ENCODE results near the gene ITGA7.
"Not testable (repeated sequence)": the region's sequence is repeated elsewhere in the genome, so short reads cannot be mapped to it uniquely, and the experiment has no call there.

The ITGA7 gene

GRCh38 chr12:55679691-55680090 is 28.0 kb downstream of the ITGA7 start:
- DNase-seq = no peak

- no peak for DNase-seq
Measured at GRCh38 chr12:55676707-55677106, 31.0 kb downstream of the ITGA7 start.

GRCh38 chr12:55675666-55676065 is 32.0 kb downstream of the ITGA7 start:
- no peak for DNase-seq

- DNase-seq = no peak
Measured at GRCh38 chr12:55673638-55674037, 34.1 kb downstream of the ITGA7 start.

GRCh38 chr12:55671746-55672145 is 36.0 kb downstream of the ITGA7 start:
- no peak for DNase-seq

GRCh38 chr12:55670276-55670675 is 37.4 kb downstream of the ITGA7 start:
- no peak for DNase-seq

- no peak for DNase-seq
Measured at GRCh38 chr12:55666508-55666907, 41.2 kb downstream of the ITGA7 start.

- no peak for DNase-seq
Measured at GRCh38 chr12:55664826-55665225, 42.9 kb downstream of the ITGA7 start.

GRCh38 chr12:55663391-55663790 is 44.3 kb downstream of the ITGA7 start:
- DNase-seq = no peak

GRCh38 chr12:55659486-55660385 is 48.0 kb downstream of the ITGA7 start:
- peak; percentile 22 for DNase-seq

GRCh38 chr12:55658635-55659391 is 48.9 kb downstream of the ITGA7 start:
- DNase-seq = no peak

GRCh38 chr12:55658212-55658611 is 49.5 kb downstream of the ITGA7 start:
- no peak for DNase-seq

GRCh38 chr12:55657212-55657611 is 50.5 kb downstream of the ITGA7 start:
- no peak for DNase-seq

GRCh38 chr12:55654511-55655214 is 53.0 kb downstream of the ITGA7 start:
- no peak for DNase-seq

GRCh38 chr12:55653031-55653430 is 54.7 kb downstream of the ITGA7 start:
- no peak for DNase-seq

GRCh38 chr12:55652352-55652751 is 55.4 kb downstream of the ITGA7 start:
- no peak for DNase-seq

- no peak for DNase-seq
Measured at GRCh38 chr12:55651299-55651683, 56.4 kb downstream of the ITGA7 start.

- not testable (repeated sequence) for DNase-seq
Measured at GRCh38 chr12:55650620-55651298, 56.9 kb downstream of the ITGA7 start.

- no peak for DNase-seq
Measured at GRCh38 chr12:55647027-55647426, 60.7 kb downstream of the ITGA7 start.

GRCh38 chr12:55644591-55644990 is 63.1 kb downstream of the ITGA7 start:
- DNase-seq = no peak

GRCh38 chr12:55642669-55643068 is 65.0 kb downstream of the ITGA7 start:
- DNase-seq = no peak

- no peak for DNase-seq
Measured at GRCh38 chr12:55642267-55642666, 65.4 kb downstream of the ITGA7 start.

- no peak for DNase-seq
Measured at GRCh38 chr12:55641595-55641994, 66.1 kb downstream of the ITGA7 start.

Measured in NCI-H2171 treated with DMSO at 0.1 percent for 48 hours (cell line).